ENCODE data around the gene VPS11. TPM values are rescaled to one million over a fixed set of nuclear protein-coding genes. Genes with fewer than 3 reads are reported as not detected.

VPS11 gene
- total RNA-seq, 4 donors from 2014 or later: 27.4 to 40.2 (median 32.4) TPM

DNA sequence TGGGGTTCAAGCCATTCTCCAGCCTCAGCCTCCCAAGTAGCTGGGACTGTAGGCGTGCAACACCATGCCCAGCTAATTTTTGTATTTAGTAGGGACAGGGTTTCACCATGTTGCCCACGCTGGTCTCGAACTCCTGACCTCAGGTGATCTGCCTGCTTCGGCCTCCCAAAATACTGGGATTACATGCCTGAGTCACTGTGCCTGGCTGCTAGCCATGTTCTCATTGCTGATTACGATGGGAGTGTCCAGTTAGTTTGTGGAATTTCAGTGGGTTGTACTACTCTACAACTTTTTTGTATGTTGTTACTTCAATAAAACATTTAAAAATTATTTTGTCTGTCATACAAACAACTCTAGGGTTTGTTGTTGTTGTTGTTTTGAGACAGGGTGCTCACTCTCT lies 4.8 kb upstream of the VPS11 start:
- no peak for TF ChIP-seq POLR2A (IDR thresholded peaks at IDR 0.05; ENCODE audit: low read depth)
- no peak for TF ChIP-seq EP300 (IDR thresholded peaks at IDR 0.05)
- TF ChIP-seq, protein P1, sequence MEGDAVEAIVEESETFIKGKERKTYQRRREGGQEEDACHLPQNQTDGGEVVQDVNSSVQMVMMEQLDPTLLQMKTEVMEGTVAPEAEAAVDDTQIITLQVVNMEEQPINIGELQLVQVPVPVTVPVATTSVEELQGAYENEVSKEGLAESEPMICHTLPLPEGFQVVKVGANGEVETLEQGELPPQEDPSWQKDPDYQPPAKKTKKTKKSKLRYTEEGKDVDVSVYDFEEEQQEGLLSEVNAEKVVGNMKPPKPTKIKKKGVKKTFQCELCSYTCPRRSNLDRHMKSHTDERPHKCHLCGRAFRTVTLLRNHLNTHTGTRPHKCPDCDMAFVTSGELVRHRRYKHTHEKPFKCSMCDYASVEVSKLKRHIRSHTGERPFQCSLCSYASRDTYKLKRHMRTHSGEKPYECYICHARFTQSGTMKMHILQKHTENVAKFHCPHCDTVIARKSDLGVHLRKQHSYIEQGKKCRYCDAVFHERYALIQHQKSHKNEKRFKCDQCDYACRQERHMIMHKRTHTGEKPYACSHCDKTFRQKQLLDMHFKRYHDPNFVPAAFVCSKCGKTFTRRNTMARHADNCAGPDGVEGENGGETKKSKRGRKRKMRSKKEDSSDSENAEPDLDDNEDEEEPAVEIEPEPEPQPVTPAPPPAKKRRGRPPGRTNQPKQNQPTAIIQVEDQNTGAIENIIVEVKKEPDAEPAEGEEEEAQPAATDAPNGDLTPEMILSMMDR (IDR thresholded peaks at IDR 0.05): no peak
- no peak for TF ChIP-seq POLR2AphosphoS5 (IDR thresholded peaks at IDR 0.05)
- no peak for DNase-seq (ENCODE audit: extremely low spot score)
- Histone ChIP-seq H3K4me3 (no peak overlapping the region), H3K27ac (replicated peaks in 1 of 4) (no peak overlapping the region), H3K4me1 (peaks cover 16 to 39% (median 34%) of the 10 kb centered on the region in 4 donors), H3K36me3 (no peaks in the 10 kb centered on the region), H3K27me3 (no peaks in the 10 kb centered on the region), H3K9me3 (no peaks in the 10 kb centered on the region)
- WGBS: 49% methylated on average over 4 of the region's 5 CpGs
- intact Hi-C loops (cut with DNase I): no loop called here

DNA sequence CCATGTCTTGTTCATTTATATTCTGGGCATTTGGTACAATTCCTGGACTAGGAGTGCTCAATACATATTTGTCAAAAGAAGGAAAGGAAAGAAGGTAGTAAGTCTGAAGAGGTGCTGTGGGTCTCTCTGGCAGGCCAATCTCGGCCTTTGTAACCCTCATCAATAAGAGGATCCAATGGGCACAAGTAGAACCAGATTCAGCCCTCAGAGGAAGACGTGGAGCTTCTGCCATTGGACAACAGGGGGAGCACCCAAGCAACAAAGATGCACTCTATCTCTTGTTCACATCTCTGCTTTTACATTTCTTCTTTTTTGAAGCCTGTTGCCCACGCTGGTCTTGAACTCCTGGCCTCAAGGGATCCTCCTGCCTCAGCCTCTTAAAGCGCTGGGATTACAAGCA lies 2.2 kb upstream of the VPS11 start:
- TF ChIP-seq POLR2A (IDR thresholded peaks at IDR 0.05; ENCODE audit: low read depth): no peak
- no peak for TF ChIP-seq EP300 (IDR thresholded peaks at IDR 0.05)
- TF ChIP-seq, protein P1 (IDR thresholded peaks at IDR 0.05): peak in 2 of 3 experiments; percentile 17 to 36
- TF ChIP-seq POLR2AphosphoS5 (IDR thresholded peaks at IDR 0.05): no peak
- DNase-seq (ENCODE audit: extremely low spot score): no peak
- Histone ChIP-seq H3K9me3 (no peaks in the 10 kb centered on the region), H3K4me1 (peaks cover 23 to 50% (median 45%) of the 10 kb centered on the region in 4 donors), H3K4me3 (no peak overlapping the region), H3K36me3 (peaks cover 3 to 14% (median 6%) of the 10 kb centered on the region in 4 donors), H3K27ac (replicated peaks in 1 of 4) (peak overlapping the region in 1 of 4 donors; percentile 88), H3K27me3 (no peaks in the 10 kb centered on the region)
- 57% methylated on average over 4 of the region's 4 CpGs for WGBS
- intact Hi-C loops (cut with DNase I): no loop called here

DNA sequence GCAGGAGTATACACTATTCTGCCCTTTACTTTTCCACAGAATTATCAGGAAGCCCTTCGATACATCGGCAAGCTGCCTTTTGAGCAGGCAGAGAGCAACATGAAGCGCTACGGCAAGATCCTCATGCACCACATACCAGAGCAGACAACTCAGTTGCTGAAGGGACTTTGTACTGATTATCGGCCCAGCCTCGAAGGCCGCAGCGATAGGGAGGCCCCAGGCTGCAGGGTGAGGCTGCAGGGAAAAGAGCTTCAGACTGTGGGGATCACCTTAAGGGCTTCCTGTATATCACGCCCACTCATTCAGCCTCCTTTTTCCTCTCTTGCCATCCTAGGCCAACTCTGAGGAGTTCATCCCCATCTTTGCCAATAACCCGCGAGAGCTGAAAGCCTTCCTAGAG lies 10.2 kb downstream of the VPS11 start:
- no peaks in the 10 kb centered on the region for H3K9me3 ChIP-seq
- WGBS: 95% methylated on average over 11 of the region's 11 CpGs
- H3K4me1 ChIP-seq: peaks cover 0 to 3% (median 0%) of the 10 kb centered on the region in 4 donors
- H3K36me3 ChIP-seq: peaks cover 82 to 100% (median 99%) of the 10 kb centered on the region in 4 donors
- TF ChIP-seq EP300 (IDR thresholded peaks at IDR 0.05): no peak
- TF ChIP-seq, protein P1 (IDR thresholded peaks at IDR 0.05): no peak
- no peak for TF ChIP-seq POLR2A (IDR thresholded peaks at IDR 0.05; ENCODE audit: low read depth)
- TF ChIP-seq POLR2AphosphoS5 (IDR thresholded peaks at IDR 0.05): no peak
- no peaks in the 10 kb centered on the region for H3K27me3 ChIP-seq
- no peak overlapping the region for H3K27ac ChIP-seq (replicated peaks in 1 of 4)
- no peak for DNase-seq (ENCODE audit: extremely low spot score)
- intact Hi-C loops (cut with DNase I): no loop called here
- no peak overlapping the region for H3K4me3 ChIP-seq

DNA sequence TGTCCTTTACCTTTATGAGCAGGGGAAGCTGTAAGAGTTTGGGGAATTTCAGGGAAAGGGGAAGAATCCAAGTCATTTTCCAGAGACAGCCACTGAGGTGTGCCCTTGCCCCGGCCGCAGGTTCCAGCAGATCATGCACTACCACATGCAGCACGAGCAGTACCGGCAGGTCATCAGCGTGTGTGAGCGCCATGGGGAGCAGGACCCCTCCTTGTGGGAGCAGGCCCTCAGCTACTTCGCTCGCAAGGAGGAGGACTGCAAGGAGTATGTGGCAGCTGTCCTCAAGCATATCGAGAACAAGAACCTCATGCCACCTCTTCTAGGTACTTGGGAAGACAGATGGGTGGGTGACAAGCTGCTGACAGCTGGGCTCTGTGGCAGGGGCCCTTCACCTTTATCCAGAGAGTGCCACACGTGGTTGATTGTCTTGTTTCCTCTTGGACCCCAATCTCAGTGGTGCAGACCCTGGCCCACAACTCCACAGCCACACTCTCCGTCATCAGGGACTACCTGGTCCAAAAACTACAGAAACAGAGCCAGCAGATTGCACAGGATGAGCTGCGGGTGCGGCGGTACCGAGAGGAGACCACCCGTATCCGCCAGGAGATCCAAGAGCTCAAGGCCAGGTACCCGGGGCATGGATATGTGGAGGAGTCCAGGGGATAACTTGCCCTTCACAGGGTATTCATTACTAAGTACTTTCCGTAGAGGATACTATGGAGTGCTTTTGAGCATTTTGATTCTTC lies 11.2 kb downstream of the VPS11 start:
- no peak overlapping the region for H3K27ac ChIP-seq (replicated peaks in 1 of 4)

More for the DNA sequence above, 11.2 kb downstream of the VPS11 start:
- no peak for TF ChIP-seq POLR2A (IDR thresholded peaks at IDR 0.05; ENCODE audit: low read depth)
- TF ChIP-seq POLR2AphosphoS5 (IDR thresholded peaks at IDR 0.05): no peak
- TF ChIP-seq, protein P1 (IDR thresholded peaks at IDR 0.05): no peak
- no peak for TF ChIP-seq EP300 (IDR thresholded peaks at IDR 0.05)
- H3K36me3 ChIP-seq: peaks cover 72 to 91% (median 89%) of the 10 kb centered on the region in 4 donors
- peaks cover 0 to 3% (median 0%) of the 10 kb centered on the region in 4 donors for H3K4me1 ChIP-seq
- no peak overlapping the region for H3K4me3 ChIP-seq
- DNase-seq (ENCODE audit: extremely low spot score): no peak
- 91% methylated on average over 17 of the region's 19 CpGs for WGBS
- no peaks in the 10 kb centered on the region for H3K27me3 ChIP-seq
- intact Hi-C loops (cut with DNase I): no loop called here
- H3K9me3 ChIP-seq: no peaks in the 10 kb centered on the region
